Subcutaneous adipose tissue (tissue), 4 donors: Measurements from ENCODE around the gene FHIP2A. TPM values are rescaled to one million over a fixed set of nuclear protein-coding genes. Genes with fewer than 3 reads are reported as not detected.

Experiments
- CTCF ChIP-seq: fragments of 450-650 bp; IDR thresholded peaks from one replicate; pipeline ENCODE4 v1.5.1; 2016; ENCODE audit warnings: low read depth, mild to moderate bottlenecking, control low read depth, antibody characterized with exemption, moderate library complexity
- total RNA-seq, 4 donors: library from RNA; depleted of rRNA; stranded (reverse); fragments of >200 nt; gene quantifications; one replicate each; pipeline ENCODE4 v1.1.0, GENCODE V29; 2016

FHIP2A gene
- total RNA-seq, 4 donors from 2014 or later = 30.8 to 54.9 (median 41.0) TPM

- no peak for TF ChIP-seq CTCF
These were observed 37.9 kb upstream of the FHIP2A start for GRCh38 chr10:114783686-114784085.

- no peak for TF ChIP-seq CTCF
These were observed 29.8 kb upstream of the FHIP2A start for GRCh38 chr10:114791768-114792167.

DNA sequence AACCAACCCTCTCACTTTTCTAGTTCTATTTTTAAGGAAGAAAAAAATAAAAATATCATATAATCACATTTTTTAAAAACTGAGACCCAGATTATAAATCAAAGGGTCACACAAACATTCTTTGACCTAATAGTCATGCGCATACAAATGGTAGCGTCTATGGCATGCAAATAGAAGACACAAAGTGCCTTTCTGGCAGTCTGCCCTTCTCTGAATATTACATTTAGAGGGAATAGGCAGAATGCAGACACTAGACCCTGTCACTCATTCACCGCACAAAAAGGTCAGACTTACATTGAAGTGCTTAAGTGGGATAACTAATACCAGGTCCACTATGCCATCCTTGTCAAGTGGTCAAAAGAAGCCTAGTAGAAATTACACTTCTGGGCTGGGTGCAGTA lies 26.5 kb upstream of the FHIP2A start:
- no peak for TF ChIP-seq CTCF

DNA sequence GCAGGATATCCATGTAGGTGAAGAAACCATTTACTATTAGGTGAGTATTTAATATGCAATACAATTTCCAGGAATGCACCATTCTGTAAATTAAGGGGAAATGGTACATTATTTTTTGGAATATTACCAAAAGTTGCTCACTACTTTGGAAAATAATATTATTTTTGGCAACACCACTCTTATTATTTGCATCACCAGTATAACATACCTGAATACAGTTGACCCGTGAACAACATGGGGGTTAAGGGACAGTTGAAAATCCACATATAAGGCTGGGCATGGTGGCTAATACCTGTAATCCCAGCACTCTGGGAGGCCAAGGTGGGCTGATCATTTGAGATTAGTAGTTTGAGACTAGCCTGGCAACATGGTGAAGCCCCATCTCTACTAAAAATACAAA lies 21.2 kb upstream of the FHIP2A start:
- TF ChIP-seq CTCF = no peak

DNA sequence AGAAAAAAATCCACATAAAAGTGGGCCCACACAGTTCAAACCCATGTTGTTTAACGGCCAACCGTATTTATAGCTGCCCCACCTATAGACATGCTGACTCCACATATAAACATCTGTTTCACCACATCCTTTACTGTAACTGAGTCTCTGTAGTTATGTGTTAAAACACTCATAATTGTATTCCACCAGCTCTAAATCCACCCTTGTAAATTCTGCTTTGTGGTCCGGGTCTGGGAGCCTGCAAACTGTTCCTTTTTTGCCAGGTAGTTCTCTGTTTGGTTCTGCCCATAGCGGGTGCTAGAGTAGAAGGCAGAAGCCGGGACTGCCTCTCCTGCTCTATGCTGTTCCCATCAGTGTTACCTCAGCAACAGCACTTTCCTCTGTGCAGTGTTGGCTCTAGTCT lies 20.2 kb upstream of the FHIP2A start:
- TF ChIP-seq CTCF = no peak

GRCh38 chr10:114802177-114802576 lies 19.4 kb upstream of the FHIP2A start:
- no peak for TF ChIP-seq CTCF

- no peak for TF ChIP-seq CTCF
These were observed 14.8 kb upstream of the FHIP2A start for GRCh38 chr10:114806562-114807391.
